Mesendoderm (in vitro differentiated cells): ENCODE measurements around the gene NHSL2.

ENCODE experiments used
- DNase-seq: peaks from one replicate; pipeline ENCODE4 v3.0.0; 2013
- H2AK5ac ChIP-seq: 2 replicates; pipeline ENCODE4 v1.6.1; 2013; ENCODE audit warnings: low read length, inconsistent platforms
- H2BK120ac ChIP-seq: 2 replicates; pipeline ENCODE4 v1.6.1; 2013; ENCODE audit warnings: low read depth, mild to moderate bottlenecking, low read length, moderate library complexity, mixed read lengths
- H2BK15ac ChIP-seq: replicated peaks from 2 replicates; pipeline ENCODE4 v1.6.1; 2013; ENCODE audit warnings: low read depth, mild to moderate bottlenecking, moderate library complexity
- H2BK5ac ChIP-seq: 2 replicates; pipeline ENCODE4 v1.6.1; 2013; ENCODE audit warnings: low read length, inconsistent platforms
- H3K18ac ChIP-seq: 2 replicates; pipeline ENCODE4 v1.6.1; 2013; ENCODE audit warnings: mild to moderate bottlenecking, low read length, mixed read lengths
- H3K23ac ChIP-seq: one replicate; pipeline ENCODE4 v1.6.1; 2013; ENCODE audit warnings: low read length
- H3K27ac ChIP-seq: 2 replicates; pipeline ENCODE4 v1.5.1; 2013; ENCODE audit warnings: low read depth, mild to moderate bottlenecking, inconsistent platforms, low read length, moderate library complexity
- H3K27me3 ChIP-seq: 2 replicates; pipeline ENCODE4 v1.6.1; 2013; ENCODE audit warnings: low read length, control low read depth, mild to moderate bottlenecking, inconsistent platforms; ENCODE audit not compliant: insufficient read depth, poor library complexity
- H3K36me3 ChIP-seq: 2 replicates; pipeline ENCODE4 v1.6.1; 2013; ENCODE audit warnings: low read length, inconsistent platforms; ENCODE audit not compliant: control insufficient read depth, insufficient read depth
- H3K4ac ChIP-seq: one replicate; pipeline ENCODE4 v1.6.1; 2013; ENCODE audit warnings: low read depth, mild to moderate bottlenecking, low read length, moderate library complexity
- H3K4me1 ChIP-seq: 2 replicates; pipeline ENCODE4 v1.6.1; 2013; ENCODE audit warnings: low read depth, low read length, inconsistent platforms; ENCODE audit not compliant: control insufficient read depth
- H3K4me2 ChIP-seq: 2 replicates; pipeline ENCODE4 v1.6.1; 2013; ENCODE audit warnings: low read length
- H3K4me3 ChIP-seq: 2 replicates; pipeline ENCODE4 v1.5.1; 2013; ENCODE audit warnings: mild to moderate bottlenecking, low read length
- H3K56ac ChIP-seq: one replicate; pipeline ENCODE4 v1.6.1; 2013; ENCODE audit warnings: low read length
- H3K79me1 ChIP-seq: 2 replicates; pipeline ENCODE4 v1.6.1; 2013; ENCODE audit warnings: low read length, inconsistent platforms
- H3K79me2 ChIP-seq: 2 replicates; pipeline ENCODE4 v1.6.1; 2013; ENCODE audit warnings: mild to moderate bottlenecking, low read length; ENCODE audit not compliant: control insufficient read depth, insufficient read depth
- H3K9ac ChIP-seq: 2 replicates; pipeline ENCODE4 v1.6.1; 2013; ENCODE audit warnings: low read length, inconsistent platforms
- H4K5ac ChIP-seq: one replicate; pipeline ENCODE4 v1.6.1; 2013; ENCODE audit warnings: low read length
- H4K8ac ChIP-seq: one replicate; pipeline ENCODE4 v1.6.1; 2013; ENCODE audit warnings: low read depth, mild to moderate bottlenecking, control low read depth, low read length, moderate library complexity
- WGBS: extraction: QIAGEN DNeasy Blood & Tissue Kit; methylation state at CpG from one replicate; pipeline ENCODE4 v1.1.7; 2013; ENCODE audit warnings: low lambda C conversion rate, missing lambda C conversion rate; ENCODE audit not compliant: insufficient coverage; ENCODE audit errors: extremely low coverage; 5-methylcytosine and 5-hydroxymethylcytosine counted together

Gene NHSL2

DNA sequence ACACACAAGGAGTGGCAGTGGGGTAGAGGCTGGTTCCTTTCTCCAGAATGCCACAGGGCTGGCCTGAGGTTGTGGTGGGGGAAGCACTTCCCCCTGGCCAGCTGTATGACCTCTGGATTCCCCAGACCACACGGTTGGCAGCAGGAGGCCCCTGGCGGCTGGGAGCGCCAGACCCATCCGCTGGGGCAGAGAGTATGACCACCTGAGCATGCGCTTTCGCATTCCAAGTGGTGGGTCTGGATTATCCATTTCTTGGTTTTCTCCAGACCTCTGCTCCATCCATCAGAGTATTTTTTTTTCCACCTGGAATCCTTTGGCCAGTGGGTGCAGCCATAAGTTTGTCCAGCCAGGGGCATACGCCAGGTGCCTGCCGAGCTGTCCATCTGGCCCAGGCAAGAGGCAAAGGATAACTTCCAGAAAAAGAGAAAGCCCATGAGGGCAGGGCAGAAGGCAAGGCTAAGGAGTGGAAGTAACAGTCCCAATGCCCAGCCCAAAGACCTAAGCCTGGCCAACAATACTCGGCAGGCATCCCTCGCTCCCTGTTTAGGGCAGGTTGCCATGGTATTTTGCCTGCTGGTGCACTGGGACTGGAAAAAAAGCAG, 39.3 kb downstream of the NHSL2 start:
- Histone ChIP-seq H3K4me2 (no peak overlapping the region), H3K23ac (no peak overlapping the region), H3K36me3 (no peaks in the 10 kb centered on the region), H3K4me1 (no peaks in the 10 kb centered on the region), H2BK15ac (no peak overlapping the region), H3K27me3 (no peaks in the 10 kb centered on the region), H4K8ac (no peak overlapping the region), H3K79me1 (no peaks in the 10 kb centered on the region), H3K4ac (no peak overlapping the region), H3K4me3 (no peak overlapping the region), H3K79me2 (no peaks in the 10 kb centered on the region), H2AK5ac (no peak overlapping the region), H3K27ac (no peak overlapping the region), H4K5ac (no peak overlapping the region), H2BK120ac (no peak overlapping the region), H3K56ac (peak overlapping the region; percentile 34), H2BK5ac (no peak overlapping the region), H3K9ac (no peak overlapping the region), H3K18ac (no peak overlapping the region)
- no peak for DNase-seq
- no CpG with 5 or more reads among the region's 10 CpGs for WGBS

DNA sequence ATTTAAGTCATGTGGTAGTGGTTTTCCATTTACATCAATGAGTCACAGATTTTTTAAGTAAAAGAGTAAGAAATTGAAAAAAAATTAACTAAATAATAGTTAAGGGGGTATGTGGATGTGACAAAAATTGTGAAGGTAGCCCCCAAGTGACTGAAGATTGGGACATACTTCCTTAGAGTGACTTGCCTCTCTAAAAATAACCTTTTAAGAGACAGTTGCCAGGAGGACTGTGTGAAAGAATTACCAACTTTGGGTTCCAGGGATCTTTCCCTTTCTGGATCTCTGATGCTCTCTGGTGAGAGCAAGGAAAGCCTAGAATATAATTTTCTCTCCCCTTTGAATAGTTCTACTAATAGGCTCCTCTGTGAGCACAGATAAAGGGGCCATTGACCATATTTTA, 42.7 kb downstream of the NHSL2 start:
- Histone ChIP-seq H3K23ac (no peak overlapping the region), H3K79me1 (no peaks in the 10 kb centered on the region), H3K79me2 (no peaks in the 10 kb centered on the region), H2BK120ac (no peak overlapping the region), H3K18ac (no peak overlapping the region), H3K4ac (no peak overlapping the region), H3K4me3 (no peak overlapping the region), H3K9ac (no peak overlapping the region), H3K4me2 (no peak overlapping the region), H3K27me3 (no peaks in the 10 kb centered on the region), H2BK15ac (no peak overlapping the region), H2AK5ac (no peak overlapping the region), H3K4me1 (no peaks in the 10 kb centered on the region), H3K56ac (no peak overlapping the region), H4K8ac (no peak overlapping the region), H3K36me3 (no peaks in the 10 kb centered on the region), H4K5ac (no peak overlapping the region), H3K27ac (no peak overlapping the region), H2BK5ac (no peak overlapping the region)
- no peak for DNase-seq

DNA sequence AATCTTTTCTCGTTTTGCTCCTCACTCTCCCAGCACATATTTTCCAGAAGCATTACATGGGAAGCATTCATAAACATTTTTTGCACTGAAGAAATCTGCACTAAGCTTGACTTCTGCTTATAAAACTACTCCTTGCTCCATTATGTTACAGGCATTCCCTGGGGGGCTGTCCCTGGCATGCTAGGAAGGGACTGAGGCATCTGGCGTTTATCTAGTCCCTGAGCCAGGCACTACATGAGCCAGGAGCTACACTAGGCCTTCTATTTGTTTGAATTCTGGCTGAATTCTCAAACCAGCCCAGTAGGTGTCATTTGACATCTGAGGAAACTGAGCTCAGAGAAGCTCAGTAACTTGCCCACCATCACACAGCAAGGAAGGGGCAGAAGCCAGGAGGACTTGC, 43.3 kb downstream of the NHSL2 start:
- Histone ChIP-seq H3K79me1 (no peaks in the 10 kb centered on the region), H3K36me3 (no peaks in the 10 kb centered on the region), H3K79me2 (no peaks in the 10 kb centered on the region), H3K4me3 (no peak overlapping the region), H3K4me2 (no peak overlapping the region), H2BK15ac (no peak overlapping the region), H3K27me3 (no peaks in the 10 kb centered on the region), H3K56ac (no peak overlapping the region), H3K27ac (no peak overlapping the region), H3K9ac (no peak overlapping the region), H2AK5ac (no peak overlapping the region), H4K5ac (no peak overlapping the region), H3K4me1 (no peaks in the 10 kb centered on the region), H2BK5ac (no peak overlapping the region), H3K4ac (no peak overlapping the region), H3K23ac (no peak overlapping the region), H4K8ac (no peak overlapping the region), H2BK120ac (no peak overlapping the region), H3K18ac (no peak overlapping the region)
- no peak for DNase-seq
- no CpG with 5 or more reads among the region's 2 CpGs for WGBS

DNA sequence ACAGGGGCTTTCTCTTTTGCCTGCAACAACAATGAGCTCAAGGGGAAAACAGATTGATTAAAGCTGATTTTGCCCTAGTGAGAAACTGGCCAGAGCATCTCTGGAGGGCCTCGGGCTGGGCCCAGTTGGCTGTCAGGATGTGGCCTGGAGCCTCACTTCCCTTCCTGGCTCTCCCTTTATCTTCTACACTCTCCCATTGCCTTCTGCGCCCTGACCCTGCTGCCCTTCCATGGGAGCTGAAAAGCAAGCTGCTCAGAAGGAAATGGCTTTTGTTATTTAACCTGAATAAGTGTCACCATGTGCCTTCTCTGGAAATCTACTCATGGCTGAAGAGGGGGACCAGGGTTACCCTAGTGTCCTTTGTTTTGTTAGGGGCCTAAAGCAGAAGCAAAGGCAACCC, 43.8 kb downstream of the NHSL2 start:
- H4K8ac ChIP-seq = no peak overlapping the region
- H3K79me1 ChIP-seq = no peaks in the 10 kb centered on the region
- no peak overlapping the region for H3K56ac ChIP-seq
- WGBS = no CpG with 5 or more reads among the region's 2 CpGs
- no peak overlapping the region for H2AK5ac ChIP-seq
- H2BK120ac ChIP-seq = no peak overlapping the region
- H3K27ac ChIP-seq = no peak overlapping the region
- H3K23ac ChIP-seq = no peak overlapping the region
- no peaks in the 10 kb centered on the region for H3K79me2 ChIP-seq
- no peak overlapping the region for H2BK15ac ChIP-seq
- H2BK5ac ChIP-seq = no peak overlapping the region
- no peak overlapping the region for H3K9ac ChIP-seq
- no peak overlapping the region for H3K4ac ChIP-seq
- H3K18ac ChIP-seq = no peak overlapping the region
- no peak overlapping the region for H3K4me2 ChIP-seq
- H3K27me3 ChIP-seq = no peaks in the 10 kb centered on the region
- H3K4me1 ChIP-seq = no peaks in the 10 kb centered on the region
- no peak overlapping the region for H4K5ac ChIP-seq
- no peak overlapping the region for H3K4me3 ChIP-seq
- no peak for DNase-seq
- no peaks in the 10 kb centered on the region for H3K36me3 ChIP-seq

DNA sequence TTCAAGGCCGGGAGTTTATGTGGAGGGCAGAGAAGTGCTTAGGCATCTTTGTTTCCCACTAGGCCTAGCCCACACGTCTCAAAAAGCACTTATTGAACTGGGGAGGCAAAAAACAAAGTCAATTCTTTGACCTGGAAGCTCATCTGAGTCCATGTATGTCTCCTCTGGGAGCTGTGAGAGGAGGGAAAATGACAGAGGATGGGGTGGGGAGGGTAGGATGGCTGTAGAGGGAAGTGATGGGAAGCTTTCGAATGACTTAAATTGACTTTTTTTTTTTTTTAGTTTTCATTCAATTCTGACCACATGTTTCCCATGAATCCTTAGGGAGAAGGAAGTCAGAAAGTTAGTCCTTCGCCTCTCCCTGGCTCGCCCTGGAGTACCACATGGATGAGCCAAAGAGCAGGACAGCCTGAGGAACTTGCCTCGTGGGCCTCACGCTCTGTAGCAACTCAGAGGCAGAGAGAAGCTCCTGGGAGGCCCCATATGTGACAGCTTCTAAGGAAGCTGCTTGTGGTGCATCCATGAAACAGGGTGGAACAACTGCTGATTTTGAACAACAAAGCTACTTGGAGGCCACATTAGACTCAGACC, 45.0 kb downstream of the NHSL2 start:
- H2BK120ac ChIP-seq = no peak overlapping the region
- no CpG with 5 or more reads among the region's 7 CpGs for WGBS
- H3K23ac ChIP-seq = no peak overlapping the region
- no peak overlapping the region for H2BK5ac ChIP-seq
- no peaks in the 10 kb centered on the region for H3K4me1 ChIP-seq
- no peak overlapping the region for H2BK15ac ChIP-seq
- H3K79me1 ChIP-seq = no peaks in the 10 kb centered on the region
- H3K79me2 ChIP-seq = no peaks in the 10 kb centered on the region
- H2AK5ac ChIP-seq = no peak overlapping the region
- DNase-seq = no peak
- no peak overlapping the region for H4K5ac ChIP-seq
- H3K18ac ChIP-seq = no peak overlapping the region
- no peak overlapping the region for H3K4me3 ChIP-seq
- H3K36me3 ChIP-seq = no peaks in the 10 kb centered on the region
- peak overlapping the region; percentile 10 for H3K56ac ChIP-seq
- H3K4me2 ChIP-seq = no peak overlapping the region
- H3K9ac ChIP-seq = no peak overlapping the region
- H3K27me3 ChIP-seq = no peaks in the 10 kb centered on the region
- H3K4ac ChIP-seq = no peak overlapping the region
- no peak overlapping the region for H4K8ac ChIP-seq
- no peak overlapping the region for H3K27ac ChIP-seq

DNA sequence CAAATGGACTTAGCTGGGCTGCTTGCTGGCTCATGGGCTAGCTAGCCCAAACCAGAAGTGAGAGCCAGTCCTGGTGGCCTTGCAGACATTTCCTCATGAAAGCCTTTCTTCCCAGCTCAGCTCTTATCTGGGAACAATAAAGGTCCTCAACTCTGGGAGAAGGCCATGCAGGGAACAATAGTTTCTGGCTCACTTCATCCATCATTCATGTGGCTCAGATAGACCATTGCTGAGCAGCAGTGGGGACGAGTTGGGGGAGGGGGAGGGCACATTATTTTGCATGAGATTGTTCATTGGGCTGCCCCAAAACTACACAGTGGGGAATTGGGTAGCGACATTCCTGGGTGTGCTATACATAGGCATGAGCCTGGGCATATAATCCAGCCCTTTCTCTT, 47.6 kb downstream of the NHSL2 start:
- no CpG with 5 or more reads among the region's 2 CpGs for WGBS
- H3K23ac ChIP-seq = no peak overlapping the region
- no peaks in the 10 kb centered on the region for H3K79me2 ChIP-seq
- no peak overlapping the region for H4K5ac ChIP-seq
- no peaks in the 10 kb centered on the region for H3K27me3 ChIP-seq
- peak; percentile 83 for DNase-seq
- H2BK5ac ChIP-seq = peak overlapping the region; percentile 97
- H2BK120ac ChIP-seq = no peak overlapping the region
- no peaks in the 10 kb centered on the region for H3K36me3 ChIP-seq
- peak overlapping the region; percentile 97 for H3K4ac ChIP-seq
- no peaks in the 10 kb centered on the region for H3K79me1 ChIP-seq
- peak overlapping the region; percentile 99 for H3K18ac ChIP-seq
- H3K56ac ChIP-seq = peak overlapping the region; percentile 87
- no peak overlapping the region for H2BK15ac ChIP-seq
- H4K8ac ChIP-seq = no peak overlapping the region
- no peak overlapping the region for H2AK5ac ChIP-seq
- peak overlapping the region; percentile 99 for H3K27ac ChIP-seq
- H3K4me3 ChIP-seq = no peak overlapping the region
- peak overlapping the region; percentile 56 for H3K9ac ChIP-seq
- peak overlapping the region; percentile 48 for H3K4me2 ChIP-seq
- no peaks in the 10 kb centered on the region for H3K4me1 ChIP-seq
